ENCODE results near the gene GOLGA6L25.
"Not testable (repeated sequence)": the region's sequence is repeated elsewhere in the genome, so short reads cannot be mapped to it uniquely, and the experiment has no call there.

GOLGA6L25 gene

GRCh38 chr15:28553268-28553667, at the start of gene GOLGA6L25:
GOLGA6L25 (plus strand) TSS chr15:28553568; CDS start chr15:28553629, 61 bp downstream.
- not testable (repeated sequence) for DNase-seq

GRCh38 chr15:28508217-28508889, 45.0 kb upstream of the GOLGA6L25 start:
- DNase-seq, result not testable (repeated sequence)

- not testable (repeated sequence) for DNase-seq
These were observed 39.2 kb upstream of the GOLGA6L25 start for GRCh38 chr15:28514128-28514527.

DNA sequence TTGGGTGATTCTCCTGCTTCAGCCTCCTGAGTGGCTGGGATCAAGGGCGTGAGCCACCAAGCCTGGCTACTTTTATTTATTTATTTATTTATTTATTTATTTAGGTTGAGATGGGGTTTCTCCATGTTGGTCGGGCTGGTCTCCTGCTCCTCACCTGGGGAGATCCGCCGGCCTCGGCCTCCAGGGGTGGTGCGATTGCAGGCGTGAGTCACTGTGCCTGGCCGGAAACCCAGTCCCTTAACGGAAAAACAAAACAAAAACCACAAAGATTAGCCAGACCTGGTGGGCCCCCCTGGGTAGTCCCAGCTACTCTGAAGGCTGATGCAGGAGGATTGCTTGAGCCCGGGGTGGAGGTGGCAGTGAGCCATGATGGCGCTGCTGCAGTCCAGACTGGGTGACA, 38.2 kb upstream of the GOLGA6L25 start:
- DNase-seq, result not testable (repeated sequence)

GRCh38 chr15:28532954-28533353, 20.4 kb upstream of the GOLGA6L25 start, which contains the start of gene GOLGA8G:
GOLGA8G (minus strand) TSS chr15:28532971; CDS start chr15:28532909, 62 bp downstream.
- DNase-seq, result not testable (repeated sequence)

DNA sequence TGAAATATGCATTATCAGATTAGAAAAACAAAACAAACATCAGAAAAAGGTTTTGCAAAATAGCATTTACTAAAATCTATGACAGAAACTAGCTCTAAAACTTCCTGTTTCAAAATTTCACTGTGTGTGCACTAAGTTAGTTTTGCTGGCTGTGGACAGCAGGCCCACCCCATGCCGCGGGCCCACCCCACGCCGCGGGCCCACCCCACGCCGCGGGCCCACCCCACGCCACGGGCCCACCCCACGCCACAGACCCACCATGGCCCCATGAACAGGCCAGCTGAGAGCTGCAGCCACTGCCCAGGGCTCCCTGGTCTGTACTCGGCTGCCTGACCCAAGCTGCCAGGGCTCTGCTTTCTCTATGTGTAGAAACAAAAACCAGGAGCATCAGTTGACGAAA, 20.0 kb downstream of the GOLGA6L25 start:
- DNase-seq, result not testable (repeated sequence)

DNA sequence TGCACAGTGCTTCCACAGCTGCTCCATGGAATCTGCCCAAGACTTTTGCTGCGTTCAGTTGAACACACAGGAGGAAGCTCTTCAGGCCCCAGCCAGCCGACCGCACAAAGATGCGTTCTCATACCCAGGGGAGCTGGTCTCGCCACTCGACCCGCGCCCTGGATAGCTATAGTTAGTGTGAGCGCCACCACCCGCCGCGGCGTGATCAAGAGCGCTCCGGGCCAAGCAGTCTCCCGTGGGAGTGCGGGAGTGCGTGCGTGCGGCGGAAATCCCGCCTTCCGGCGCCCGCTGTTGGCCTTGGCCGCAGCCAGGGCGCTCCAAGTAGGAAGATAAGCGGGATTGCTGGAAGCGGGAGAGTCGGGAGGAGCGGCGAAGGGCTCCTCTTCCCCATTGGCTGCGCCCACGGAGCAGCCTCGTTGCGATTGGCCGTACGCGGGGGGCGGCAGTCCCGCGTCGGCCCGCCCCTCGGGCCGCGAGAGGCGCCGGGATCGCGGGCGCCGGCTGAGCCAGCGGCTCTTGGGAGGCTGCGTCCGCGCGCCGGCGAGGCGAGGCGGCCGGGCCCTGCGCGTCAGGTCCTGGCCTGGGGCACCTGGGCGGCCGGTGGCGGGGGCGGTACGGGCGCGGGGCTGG, 35.7 kb downstream of the GOLGA6L25 start:
- not testable (repeated sequence) for DNase-seq

DNA sequence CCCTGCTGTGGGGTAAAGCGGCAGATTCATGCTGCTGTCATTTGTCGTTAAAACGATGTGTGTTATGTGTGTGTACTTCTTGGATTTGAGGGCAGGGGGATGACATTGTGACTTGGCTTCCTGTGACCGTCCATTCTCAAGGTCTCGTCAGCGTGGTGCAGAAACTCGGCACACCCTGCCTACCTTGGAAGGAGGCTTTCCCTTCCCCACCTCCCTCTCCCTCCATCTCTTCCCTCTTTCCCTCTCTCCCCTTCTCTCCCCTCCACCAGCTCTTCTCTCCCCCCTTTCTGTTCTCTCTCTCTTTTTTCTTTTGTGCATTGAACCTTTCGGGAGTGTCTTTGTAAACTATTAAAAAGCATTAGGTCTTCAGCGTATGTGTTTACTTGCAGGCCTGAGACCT, 36.4 kb downstream of the GOLGA6L25 start:
- DNase-seq, result peak; percentile 1

- DNase-seq, result not testable (repeated sequence)
These were observed 39.0 kb downstream of the GOLGA6L25 start for GRCh38 chr15:28592395-28592794.

DNA sequence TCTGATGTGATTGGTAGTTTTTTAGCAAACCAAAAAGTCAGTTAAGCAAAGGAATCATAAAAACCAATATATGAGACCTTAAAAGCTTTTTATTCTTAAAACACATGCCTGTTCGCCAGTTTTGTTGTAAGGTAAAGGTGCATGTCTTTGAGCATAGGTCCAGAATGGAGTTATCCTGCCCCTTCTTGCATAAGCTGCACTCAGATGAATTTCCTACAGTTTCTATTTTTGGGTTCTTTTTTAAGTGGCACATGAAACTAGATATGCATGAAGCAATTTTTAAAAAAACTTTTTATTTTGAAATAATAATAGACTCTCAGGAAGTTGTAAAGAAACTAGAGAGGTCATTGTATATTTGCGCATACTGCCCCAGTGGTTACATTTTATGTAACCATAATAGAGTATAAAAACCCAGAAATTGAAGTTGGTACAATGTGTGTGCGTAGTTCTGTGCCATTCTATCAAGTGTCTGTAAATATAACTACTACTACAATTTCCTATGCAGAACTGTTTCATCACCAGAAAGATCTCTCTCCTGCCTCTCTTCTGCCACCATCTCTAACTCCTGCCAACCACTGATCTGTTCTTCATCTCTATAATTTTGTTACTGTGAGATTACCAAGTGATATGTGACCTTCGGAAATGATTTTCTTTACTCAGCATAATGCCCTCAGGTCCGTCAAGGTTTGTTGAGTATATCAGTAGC, 40.2 kb downstream of the GOLGA6L25 start:
- DNase-seq, result not testable (repeated sequence)

DNA sequence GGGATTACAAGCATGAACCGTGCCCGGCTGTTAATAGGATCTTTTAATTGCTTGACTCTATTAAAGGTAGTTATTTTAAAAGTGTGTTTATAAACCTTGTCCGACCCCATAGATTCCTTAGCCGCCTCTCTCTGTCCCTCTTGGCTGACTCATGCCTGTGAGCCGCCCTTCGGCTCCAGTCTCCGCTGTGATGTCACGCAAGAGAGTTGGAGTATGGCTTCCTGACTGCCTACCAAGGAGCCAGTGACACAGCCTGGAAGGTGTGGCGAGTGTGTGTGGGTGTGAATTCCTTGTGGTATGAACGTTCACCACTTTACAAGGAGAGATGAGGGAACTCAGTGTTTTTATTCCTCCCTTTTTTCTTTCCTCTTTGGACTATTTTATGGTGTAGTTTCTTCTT, 44.1 kb downstream of the GOLGA6L25 start:
- not testable (repeated sequence) for DNase-seq

- DNase-seq, result not testable (repeated sequence)
These were observed 44.8 kb downstream of the GOLGA6L25 start for GRCh38 chr15:28598209-28598608.

GRCh38 chr15:28602152-28602551, 48.8 kb downstream of the GOLGA6L25 start:
- DNase-seq, result not testable (repeated sequence)

Measured in stimulated activated CD4-positive, alpha-beta T cell treated with anti-CD3 and anti-CD28 coated beads, Interleukin-1b, Interleukin-23, amount 100 ng/mL, for 48 hours (primary cell).